Mesenteric fat pad (tissue), 1 donor: ENCODE measurements around the gene UCHL3. TPM values are rescaled to one million over a fixed set of nuclear protein-coding genes. Genes with fewer than 3 reads are reported as not detected.
A peak's percentile ranks its signal among the peaks of the same experiment; 100 is the strongest.

Source experiments
- DNase-seq: peaks from one replicate; pipeline ENCODE4 v3.0.0-alpha.2; 2020; ENCODE audit warnings: low spot score
- long read RNA-seq: library from polyadenylated mRNA; unstranded; transcript quantifications from one replicate; pipeline ENCODE4 v2.0.0, GENCODE V29; 2020
- total RNA-seq: library from RNA; stranded (reverse); fragmentation: NEBNext Ultra II Directional; extraction: Animal tissue kit (Norgen Biotek cat#: 25700); gene quantifications from one replicate; pipeline ENCODE4 v1.2.1, GENCODE V29; 2021
- donor health status: DM: yes; HTN: yes; CAD: no.

Gene UCHL3
- 38.8 TPM for total RNA-seq
- long read RNA-seq, transcript UCHL3-206 (8 exons, 1,050 nt), result major isoform, 5 of 13 reads
- long read RNA-seq, partial matches to known transcripts, result 6 of 13 reads
- long read RNA-seq, other reads (novel, unspliced or antisense), result 2 of 13 reads

DNA sequence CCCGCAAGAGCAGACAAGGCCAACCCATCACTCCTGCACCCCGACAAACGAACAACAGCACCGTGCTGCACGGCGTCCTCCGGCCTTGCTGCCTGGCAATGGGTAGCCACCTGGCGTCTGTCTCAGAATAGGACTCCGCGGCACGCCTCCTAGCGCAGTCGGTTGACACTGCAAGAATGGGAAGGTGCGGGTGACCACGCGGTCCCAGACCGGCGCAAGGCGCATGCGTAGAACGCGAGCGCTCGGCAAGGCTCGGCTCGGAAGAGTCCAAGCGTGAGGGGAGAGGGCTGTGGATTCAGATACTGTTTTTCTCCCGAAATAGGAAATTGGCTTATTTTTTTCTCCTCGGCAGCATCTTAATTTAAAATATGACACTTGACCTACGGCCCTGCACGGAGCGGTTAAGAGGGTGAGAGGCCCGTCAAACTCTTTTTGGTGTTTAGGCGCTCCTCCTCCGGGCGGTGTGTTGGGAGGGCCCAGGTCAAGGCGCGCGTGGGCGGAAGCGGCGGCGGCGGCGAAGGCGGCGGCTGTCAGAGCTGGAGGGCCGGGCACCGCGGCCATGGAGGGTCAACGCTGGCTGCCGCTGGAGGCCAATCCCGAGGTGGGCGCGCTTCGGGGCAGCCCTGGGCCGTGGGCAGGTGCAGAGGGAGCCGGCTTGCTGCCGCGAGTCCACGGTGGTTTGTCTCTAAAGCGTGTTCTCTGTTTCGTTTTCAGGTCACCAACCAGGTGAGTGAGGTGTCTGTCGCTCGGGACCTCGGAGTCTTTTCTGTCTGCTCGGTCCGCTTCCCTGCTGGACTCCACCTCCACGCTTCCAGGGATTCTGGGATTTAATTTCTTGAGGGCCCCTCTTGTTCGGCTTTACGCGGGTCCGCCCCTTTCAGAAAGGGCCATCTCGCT lies at the start of gene UCHL3:
Gene UCHL3 (plus strand): TSS at position 530 of the 897 bp plus-strand sequence. CDS start 30 bp downstream, at position 560.
- DNase-seq, result peak; percentile 99

DNA sequence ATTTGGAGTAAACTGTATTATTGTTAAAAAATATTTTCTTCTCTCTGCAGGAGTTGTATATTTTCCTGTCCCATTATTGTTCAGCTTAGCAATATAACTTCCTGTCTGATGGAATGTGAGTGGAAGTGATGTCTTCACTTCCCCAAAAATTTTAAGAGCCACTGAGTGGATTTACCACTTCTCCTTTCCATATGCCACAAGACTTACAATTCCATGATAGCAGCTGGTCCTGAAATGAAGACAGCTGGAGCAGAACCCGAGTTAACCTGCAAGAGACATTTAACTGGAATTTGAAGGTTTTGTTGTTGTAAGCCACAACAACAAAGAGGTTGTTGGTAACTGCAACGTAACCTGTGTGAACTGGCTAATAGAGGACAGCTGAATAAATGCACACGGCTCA lies 44.3 kb upstream of the UCHL3 start:
- DNase-seq, result no peak

DNA sequence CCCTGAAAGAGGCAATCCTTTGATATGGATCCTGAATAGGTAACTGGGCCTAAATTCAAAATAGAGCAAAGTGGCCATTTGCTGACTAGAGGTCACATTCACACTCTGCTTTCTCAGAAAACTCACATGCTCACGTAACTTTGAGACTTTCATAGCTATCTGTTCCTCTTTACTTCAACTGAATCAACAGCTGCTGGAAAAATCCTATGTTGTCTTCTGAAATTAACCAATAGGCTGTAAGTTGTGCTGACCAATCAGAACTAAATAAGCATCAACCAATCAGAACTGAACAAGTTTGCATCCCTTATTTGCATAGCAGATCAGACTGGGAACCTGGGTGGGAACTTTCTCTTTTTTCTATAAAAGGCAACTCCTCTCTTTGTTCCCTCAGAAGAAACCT lies 43.6 kb upstream of the UCHL3 start:
- no peak for DNase-seq

GRCh38 chr13:75507027-75508001 lies 42.3 kb upstream of the UCHL3 start:
- DNase-seq, result no peak

- DNase-seq, result no peak
Observed at GRCh38 chr13:75508002-75508548, 41.5 kb upstream of the UCHL3 start.

GRCh38 chr13:75511051-75511625 lies 38.5 kb upstream of the UCHL3 start:
- DNase-seq, result no peak

DNA sequence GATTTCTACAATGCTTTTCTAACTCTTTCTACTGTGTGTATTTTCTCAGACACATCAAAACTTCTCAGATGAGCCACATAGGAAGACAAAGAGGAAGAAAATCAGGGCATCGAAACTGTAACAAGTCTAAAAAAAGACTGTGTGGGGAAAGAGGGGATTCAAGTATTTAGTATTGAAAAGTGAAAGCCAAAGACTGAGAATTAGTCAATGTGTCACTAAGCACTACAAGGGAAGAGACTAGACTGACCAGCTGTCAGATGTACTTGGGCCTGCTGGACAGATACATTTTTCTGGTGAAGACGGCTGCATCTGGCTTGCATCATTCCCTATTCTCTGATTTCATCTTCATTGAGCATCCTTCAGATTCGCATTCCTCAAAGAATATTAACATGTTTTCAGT lies 37.3 kb upstream of the UCHL3 start:
- no peak for DNase-seq

GRCh38 chr13:75513271-75513670 lies 36.3 kb upstream of the UCHL3 start:
- no peak for DNase-seq

- no peak for DNase-seq
Observed at GRCh38 chr13:75514080-75514995, 35.3 kb upstream of the UCHL3 start.

DNA sequence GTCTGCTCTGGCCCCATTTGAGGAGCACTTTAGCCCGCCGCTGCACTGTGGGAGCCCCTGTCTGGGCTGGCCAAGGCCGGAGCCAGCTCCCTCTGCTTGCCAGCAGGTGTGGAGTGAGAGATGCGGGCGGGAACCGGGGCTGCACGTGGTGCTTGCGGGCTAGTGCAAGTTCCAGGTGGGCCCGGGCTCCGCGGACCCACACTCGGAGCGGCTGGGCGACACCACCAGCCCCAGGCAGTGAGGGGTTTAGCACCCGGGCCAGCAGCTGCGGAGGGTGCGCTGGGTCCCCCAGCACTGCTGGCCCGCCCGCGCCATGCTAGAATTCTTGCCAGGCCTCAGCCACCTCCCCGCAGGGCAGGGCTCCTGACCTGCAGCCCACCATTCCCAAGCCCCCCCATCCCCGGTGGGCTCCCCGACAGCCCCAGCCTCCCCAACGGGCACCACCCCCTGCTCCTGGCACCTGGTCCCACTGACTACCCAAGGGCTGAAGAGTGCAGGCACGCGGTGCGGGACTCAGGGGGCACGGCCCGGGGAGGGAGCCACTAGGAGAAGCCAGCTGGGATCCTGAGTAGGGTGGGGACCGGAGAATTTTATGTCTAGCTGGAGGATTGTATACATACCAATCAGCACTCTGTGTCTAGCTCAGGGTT lies 31.0 kb upstream of the UCHL3 start:
- DNase-seq, result no peak

DNA sequence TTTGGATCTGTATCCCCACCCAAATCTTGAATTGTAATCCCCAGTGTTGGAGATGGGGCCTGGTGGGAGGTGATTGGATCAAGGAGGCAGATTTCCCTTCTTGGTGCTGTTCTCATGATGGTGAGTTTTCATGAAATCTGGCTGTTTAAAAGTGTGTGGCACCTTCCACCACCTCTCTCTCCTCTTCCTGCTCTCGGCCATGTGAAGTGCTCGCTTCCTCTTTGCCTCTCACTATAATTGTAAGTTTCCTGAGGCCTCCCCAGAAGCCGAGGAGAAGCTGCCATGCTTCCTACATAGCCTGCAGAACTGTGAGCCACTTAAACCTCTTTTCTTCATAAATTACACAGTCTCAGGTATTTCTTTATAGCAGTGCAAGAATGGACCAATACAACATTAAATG lies 27.6 kb upstream of the UCHL3 start:
- no peak for DNase-seq

GRCh38 chr13:75530549-75530961 lies 19.0 kb upstream of the UCHL3 start:
- DNase-seq, result no peak

GRCh38 chr13:75533861-75534260 lies 15.7 kb upstream of the UCHL3 start:
- DNase-seq, result no peak

- peak; percentile 91 for DNase-seq
Observed at GRCh38 chr13:75537401-75538365, 11.9 kb upstream of the UCHL3 start, which contains the start of gene COMMD6. Gene COMMD6 (minus strand): TSS chr13:75537841. CDS start chr13:75537805, 36 bp downstream.

GRCh38 chr13:75541287-75541686 lies 8.3 kb upstream of the UCHL3 start:
- no peak for DNase-seq

GRCh38 chr13:75541961-75542360 lies 7.6 kb upstream of the UCHL3 start:
- no peak for DNase-seq

DNA sequence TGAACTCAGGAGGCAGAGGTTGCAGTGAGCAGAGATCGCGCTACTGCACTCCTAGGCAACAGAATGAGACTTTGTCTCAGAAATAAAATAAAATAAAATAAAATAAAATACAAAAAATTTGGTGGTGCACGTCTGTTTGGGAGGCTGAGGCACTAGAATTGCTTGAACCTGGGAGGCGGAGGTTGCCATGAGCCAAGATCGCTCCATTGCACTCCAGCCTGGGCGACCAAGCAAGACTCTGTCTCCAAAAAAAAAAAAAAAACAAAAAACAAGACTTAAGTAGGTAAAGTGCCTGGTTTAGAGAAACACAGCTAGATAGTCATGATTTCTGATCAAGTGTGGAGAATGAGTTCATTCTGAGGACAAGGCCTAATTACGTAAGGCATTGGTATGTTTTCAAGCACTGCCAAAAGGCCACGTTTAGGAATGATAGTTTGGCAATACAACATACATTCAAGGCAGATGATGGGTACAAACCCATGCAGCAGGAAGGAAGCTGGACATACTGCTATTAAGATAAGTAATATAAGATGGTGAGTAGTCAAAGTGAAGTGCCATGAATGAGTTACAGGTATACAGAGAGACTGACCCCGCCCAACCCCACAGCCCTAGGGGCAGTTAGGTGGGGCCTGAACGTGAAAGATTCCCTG lies 4.8 kb upstream of the UCHL3 start:
- DNase-seq, result no peak
